ENCODE measurements around the gene SEMA5A.

DNA sequence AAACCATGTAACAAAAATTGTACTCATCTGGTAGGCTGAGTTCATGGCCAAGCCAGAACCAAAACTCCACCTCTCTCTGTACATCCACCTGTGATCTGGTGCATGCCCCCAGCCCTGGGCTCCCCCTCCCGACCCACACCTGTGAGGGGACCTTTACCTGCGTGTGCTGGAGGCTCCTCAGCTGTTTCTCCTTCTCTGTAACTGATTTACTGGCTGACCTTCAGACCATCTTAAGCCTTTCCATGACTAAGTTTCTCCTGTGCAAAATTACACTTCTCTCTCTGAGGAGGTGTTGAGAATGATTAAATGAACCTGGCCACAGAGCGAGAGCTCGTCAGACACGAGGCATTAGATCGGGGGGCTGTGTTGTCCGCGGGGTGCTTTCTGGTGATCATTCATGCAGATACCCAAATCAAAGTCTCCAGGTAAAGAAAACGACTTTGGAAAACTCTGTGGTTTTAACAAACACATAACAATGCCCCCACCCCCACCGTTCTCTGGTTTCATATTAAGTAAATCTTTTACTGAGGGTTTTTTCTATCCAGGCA lies 136.4 kb downstream of the SEMA5A start:
- TF ChIP-seq POLR2A (IDR thresholded peaks at IDR 0.05; ENCODE audit: low read length) (no peak), GATA1 (IDR thresholded peaks at IDR 0.05; ENCODE audit: low read depth, low read length) (no peak)

Data from erythroblast (primary cell).